H9 (cell line): Measurements from ENCODE around the gene RAB25. TPM values are rescaled to one million over a fixed set of nuclear protein-coding genes. Genes with fewer than 3 reads are reported as not detected.

ENCODE experiments used
- DNase-seq: peaks from one replicate; pipeline ENCODE4 v3.0.0-alpha.2; 2017
- H2AFZ ChIP-seq: one replicate; pipeline ENCODE4 v1.6.1; 2013; ENCODE audit warnings: mild to moderate bottlenecking, low read length, control low read depth, moderate library complexity
- H2AK5ac ChIP-seq: 2 replicates; pipeline ENCODE4 v1.6.1; 2013; ENCODE audit warnings: low read length, control low read depth, mixed read lengths; ENCODE audit not compliant: insufficient read length
- H2BK120ac ChIP-seq: one replicate; pipeline ENCODE4 v1.6.1; 2013; ENCODE audit warnings: low read depth, mild to moderate bottlenecking, low read length, control low read depth, inconsistent platforms; ENCODE audit not compliant: poor library complexity, severe bottlenecking
- H2BK12ac ChIP-seq: 2 replicates; pipeline ENCODE4 v1.6.1; 2013; ENCODE audit warnings: low read length, control low read depth, mixed read lengths, low read depth; ENCODE audit not compliant: insufficient read length
- H2BK15ac ChIP-seq: 2 replicates; pipeline ENCODE4 v1.6.1; 2013; ENCODE audit warnings: low read depth, low read length, control low read depth
- H2BK20ac ChIP-seq: one replicate; pipeline ENCODE4 v1.6.1; 2013; ENCODE audit warnings: low read depth, mild to moderate bottlenecking, low read length, control low read depth, inconsistent platforms; ENCODE audit not compliant: poor library complexity, severe bottlenecking
- H2BK5ac ChIP-seq: 2 replicates; pipeline ENCODE4 v1.6.1; 2013; ENCODE audit warnings: low read length, control low read depth, mixed read lengths; ENCODE audit not compliant: insufficient read length
- H3K14ac ChIP-seq: 2 replicates; pipeline ENCODE4 v1.6.1; 2013; ENCODE audit warnings: low read length, control low read depth; ENCODE audit not compliant: insufficient read depth
- H3K18ac ChIP-seq: 2 replicates; pipeline ENCODE4 v1.6.1; 2013; ENCODE audit warnings: low read depth, mild to moderate bottlenecking, mixed read lengths, low read length, control low read depth; ENCODE audit not compliant: insufficient read length
- H3K23ac ChIP-seq: 2 replicates; pipeline ENCODE4 v1.6.1; 2013; ENCODE audit warnings: low read length, control low read depth, mixed read lengths, low read depth; ENCODE audit not compliant: insufficient read length
- H3K23me2 ChIP-seq: 2 replicates; pipeline ENCODE4 v1.6.1; 2013; ENCODE audit warnings: low read depth, mild to moderate bottlenecking, mixed read lengths, low read length, control low read depth; ENCODE audit not compliant: insufficient read length, poor library complexity, severe bottlenecking
- H3K27ac ChIP-seq: 2 replicates; pipeline ENCODE4 v1.5.1; 2013; ENCODE audit warnings: low read length, control low read depth, mixed read lengths, low read depth; ENCODE audit not compliant: insufficient read length
- H3K27me3 ChIP-seq: 2 replicates; pipeline ENCODE4 v1.6.1; 2013; ENCODE audit warnings: low read length, control low read depth, inconsistent platforms; ENCODE audit not compliant: insufficient read depth
- H3K4ac ChIP-seq: 2 replicates; pipeline ENCODE4 v1.6.1; 2013; ENCODE audit warnings: low read depth, mild to moderate bottlenecking, control low read depth, inconsistent platforms, low read length, moderate library complexity
- H3K4me1 ChIP-seq: 2 replicates; pipeline ENCODE4 v1.6.1; 2013; ENCODE audit warnings: low read length, control low read depth, inconsistent platforms; ENCODE audit not compliant: insufficient read depth
- H3K4me2 ChIP-seq: 2 replicates; pipeline ENCODE4 v1.6.1; 2013; ENCODE audit warnings: low read length, control low read depth, mixed read lengths; ENCODE audit not compliant: insufficient read length, insufficient read depth
- H3K56ac ChIP-seq: 2 replicates; pipeline ENCODE4 v1.6.1; 2013; ENCODE audit warnings: low read depth, mild to moderate bottlenecking, mixed read lengths, low read length, control low read depth; ENCODE audit not compliant: insufficient read length
- H3K79me1 ChIP-seq: 2 replicates; pipeline ENCODE4 v1.6.1; 2013; ENCODE audit warnings: low read depth, mild to moderate bottlenecking, moderate library complexity, low read length, control low read depth, inconsistent platforms; ENCODE audit not compliant: insufficient read depth, poor library complexity, severe bottlenecking
- H3K79me2 ChIP-seq: 2 replicates; pipeline ENCODE4 v1.6.1; 2013; ENCODE audit warnings: low read length, control low read depth, inconsistent platforms; ENCODE audit not compliant: insufficient read depth
- H3K9ac ChIP-seq: 2 replicates; pipeline ENCODE4 v1.6.1; 2013; ENCODE audit warnings: low read length, control low read depth, mixed read lengths; ENCODE audit not compliant: insufficient read length; ENCODE audit errors: extremely low read depth
- H3K9me3 ChIP-seq: one replicate; pipeline ENCODE4 v1.6.1; 2013; ENCODE audit warnings: low read depth, low read length, inconsistent platforms; ENCODE audit not compliant: control insufficient read depth
- H3T11ph ChIP-seq: one replicate; pipeline ENCODE4 v1.6.1; 2013; ENCODE audit warnings: mild to moderate bottlenecking, low read length, control low read depth, inconsistent platforms
- H4K20me1 ChIP-seq: one replicate; pipeline ENCODE4 v1.6.1; 2013; ENCODE audit not compliant: control insufficient read depth, insufficient read length, insufficient read depth
- H4K5ac ChIP-seq: 2 replicates; pipeline ENCODE4 v1.6.1; 2013; ENCODE audit warnings: low read depth, mild to moderate bottlenecking, mixed read lengths, low read length, control low read depth; ENCODE audit not compliant: insufficient read length
- H4K8ac ChIP-seq: replicated peaks from 2 replicates; pipeline ENCODE4 v1.6.1; 2013; ENCODE audit warnings: low read length, control low read depth, mixed read lengths, low read depth; ENCODE audit not compliant: insufficient read length
- H4K91ac ChIP-seq: 2 replicates; pipeline ENCODE4 v1.6.1; 2013; ENCODE audit warnings: low read depth, mild to moderate bottlenecking, moderate library complexity, mixed read lengths, low read length, control low read depth; ENCODE audit not compliant: insufficient read length
- H3K27ac Mint-ChIP-seq, 3 experiments: 2 replicates in 2 of 3; 3 replicates in 1 of 3; pipeline ENCODE4 v1.8.0; 2020 to 2021; ENCODE audit warnings: mixed read lengths in 3 of 3, mild to moderate bottlenecking in 1 of 3, moderate library complexity in 1 of 3
- H3K27me3 Mint-ChIP-seq: 2 replicates; pipeline ENCODE4 v1.8.0; 2021; ENCODE audit warnings: low read depth, mild to moderate bottlenecking, moderate library complexity, mixed read lengths
- H3K36me3 Mint-ChIP-seq, 3 experiments: 2 replicates in 2 of 3; 3 replicates in 1 of 3; pipeline ENCODE4 v1.8.0; 2020 to 2021; ENCODE audit warnings: low read depth in 3 of 3, mixed read lengths in 3 of 3; ENCODE audit not compliant: insufficient read depth in 1 of 3
- H3K4me1 Mint-ChIP-seq, 2 experiments: 2 replicates each; pipeline ENCODE4 v1.8.0; 2020; ENCODE audit warnings: mixed read lengths in 2 of 2
- H3K4me3 Mint-ChIP-seq, 2 experiments: 2 replicates in 1 of 2; 3 replicates in 1 of 2; pipeline ENCODE4 v1.8.0; 2020 to 2021; ENCODE audit warnings: mild to moderate bottlenecking in 2 of 2, mixed read lengths in 2 of 2, moderate library complexity in 1 of 2
- H3K9me3 Mint-ChIP-seq, 2 experiments: 2 replicates in 1 of 2; 3 replicates in 1 of 2; pipeline ENCODE4 v1.8.0; 2020; ENCODE audit warnings: mild to moderate bottlenecking in 2 of 2, mixed read lengths in 2 of 2, moderate library complexity in 1 of 2
- WGBS: extraction: QIAGEN DNeasy Blood & Tissue Kit; methylation state at CpG from one replicate; pipeline ENCODE4 v1.1.7; 2013; ENCODE audit warnings: missing lambda C conversion rate, low lambda C conversion rate, mixed read lengths; ENCODE audit not compliant: insufficient read length; ENCODE audit errors: extremely low coverage; 5-methylcytosine and 5-hydroxymethylcytosine counted together
- total RNA-seq: library from RNA; stranded (reverse); gene quantifications from 2 replicates; pipeline ENCODE4 v1.2.1, GENCODE V29; 2021
- TF ChIP-seq, protein P1 (sequence below): fragments of 200-600 bp; sonication (generic); conservative IDR thresholded peaks from 3 replicates; pipeline ENCODE4 v1.8.0; 2021; ENCODE audit warnings: antibody characterized with exemption, mild to moderate bottlenecking

RAB25 gene
- total RNA-seq, 1 experiment from 2014 or later = 43.1 TPM

DNA sequence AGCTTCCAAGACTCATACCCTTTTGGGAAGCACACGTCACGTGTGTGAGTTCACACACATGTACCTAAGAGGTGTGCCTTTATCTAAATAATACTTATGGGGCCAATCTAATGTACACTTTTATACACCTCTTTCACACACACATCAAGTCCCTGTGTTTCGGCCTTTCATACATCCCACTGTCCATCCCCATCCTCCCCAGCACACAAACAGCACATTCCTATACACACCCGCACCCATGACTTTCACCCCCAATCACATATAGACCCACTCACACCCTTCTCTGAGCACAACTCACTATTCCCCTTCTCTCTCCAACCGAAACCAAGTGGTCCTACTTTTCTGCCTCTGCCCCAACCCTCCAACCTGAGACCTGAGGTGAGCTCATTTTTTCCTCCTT, 17.8 kb downstream of the RAB25 start:
- Histone ChIP-seq H4K20me1 (no peaks in the 10 kb centered on the region), H3K18ac (no peak overlapping the region), H4K91ac (no peak overlapping the region), H3K27ac (no peak overlapping the region), H3K14ac (no peak overlapping the region), H2BK120ac (no peak overlapping the region), H3K23ac (no peak overlapping the region), H2AFZ (no peak overlapping the region), H4K5ac (no peak overlapping the region), H2AK5ac (no peak overlapping the region), H3K4me2 (peak overlapping the region; percentile 3), H2BK12ac (no peak overlapping the region), H3K4me1 (peaks cover 21% of the 10 kb centered on the region), H3K56ac (no peak overlapping the region), H2BK20ac (no peak overlapping the region), H3K79me1 (no peaks in the 10 kb centered on the region), H3T11ph (no peak overlapping the region), H3K4ac (no peak overlapping the region), H3K27me3 (no peaks in the 10 kb centered on the region), H2BK15ac (no peak overlapping the region), H3K9me3 (no peaks in the 10 kb centered on the region), H2BK5ac (no peak overlapping the region), H3K9ac (no peak overlapping the region), H3K23me2 (peaks cover 13% of the 10 kb centered on the region), H3K79me2 (peaks cover 23% of the 10 kb centered on the region; the same call in 1 of the 2 replicates), H4K8ac (no peak overlapping the region)
- Mint-ChIP-seq H3K27ac (peak overlapping the region in 1 of 3 experiments; percentile 64; a peak in 3 of 7 replicates), H3K36me3 (peaks cover 20 to 54% (median 50%) of the 10 kb centered on the region in 3 experiments; a peak in 6 of 7 replicates), H3K9me3 (no peaks in the 10 kb centered on the region; a peak in 1 of 5 replicates), H3K27me3 (no peaks in the 10 kb centered on the region), H3K4me3 (peak overlapping the region; percentile 43 to 97), H3K4me1 (peaks cover 60 to 66% of the 10 kb centered on the region in 2 experiments)
- no peak for DNase-seq
- TF ChIP-seq, protein P1, sequence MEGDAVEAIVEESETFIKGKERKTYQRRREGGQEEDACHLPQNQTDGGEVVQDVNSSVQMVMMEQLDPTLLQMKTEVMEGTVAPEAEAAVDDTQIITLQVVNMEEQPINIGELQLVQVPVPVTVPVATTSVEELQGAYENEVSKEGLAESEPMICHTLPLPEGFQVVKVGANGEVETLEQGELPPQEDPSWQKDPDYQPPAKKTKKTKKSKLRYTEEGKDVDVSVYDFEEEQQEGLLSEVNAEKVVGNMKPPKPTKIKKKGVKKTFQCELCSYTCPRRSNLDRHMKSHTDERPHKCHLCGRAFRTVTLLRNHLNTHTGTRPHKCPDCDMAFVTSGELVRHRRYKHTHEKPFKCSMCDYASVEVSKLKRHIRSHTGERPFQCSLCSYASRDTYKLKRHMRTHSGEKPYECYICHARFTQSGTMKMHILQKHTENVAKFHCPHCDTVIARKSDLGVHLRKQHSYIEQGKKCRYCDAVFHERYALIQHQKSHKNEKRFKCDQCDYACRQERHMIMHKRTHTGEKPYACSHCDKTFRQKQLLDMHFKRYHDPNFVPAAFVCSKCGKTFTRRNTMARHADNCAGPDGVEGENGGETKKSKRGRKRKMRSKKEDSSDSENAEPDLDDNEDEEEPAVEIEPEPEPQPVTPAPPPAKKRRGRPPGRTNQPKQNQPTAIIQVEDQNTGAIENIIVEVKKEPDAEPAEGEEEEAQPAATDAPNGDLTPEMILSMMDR = no peak
- no CpG with 5 or more reads among the region's 5 CpGs for WGBS
